GM12891 (cell line): Measurements from ENCODE around the gene PLIN4.

Source experiments
- POLR2A ChIP-seq: IDR thresholded peaks from 2 replicates; pipeline ENCODE4 v1.6.1; 2011; ENCODE audit warnings: low read depth, low read length, control low read depth
- POLR2AphosphoS5 ChIP-seq: IDR thresholded peaks from 2 replicates; pipeline ENCODE4 v1.6.1; 2011; ENCODE audit warnings: low read depth, low read length, control low read depth
- POU2F2 ChIP-seq: IDR thresholded peaks from 2 replicates; pipeline ENCODE4 v1.6.1; 2011; ENCODE audit warnings: low read depth, mild to moderate bottlenecking, control low read depth, low read length, moderate library complexity
- SPI1 ChIP-seq: IDR thresholded peaks from 2 replicates; pipeline ENCODE4 v1.6.1; 2011; ENCODE audit warnings: low read depth, low read length, control low read depth
- TAF1 ChIP-seq: IDR thresholded peaks from 2 replicates; pipeline ENCODE4 v1.6.1; 2011; ENCODE audit warnings: low read depth, low read length, control low read depth

- TF ChIP-seq POLR2A (no peak), POU2F2 (no peak), POLR2AphosphoS5 (no peak), TAF1 (no peak), SPI1 (no peak)
Observed at GRCh38 chr19:4531562-4532165, 13.4 kb upstream of the PLIN4 start.
